Loucy (cell line): ENCODE measurements around the gene SDK1.

ENCODE experiments used
- EZH2phosphoT487 ChIP-seq: fragments of 200-600 bp; IDR thresholded peaks from 2 replicates; pipeline ENCODE4 v1.6.1; 2018; ENCODE audit warnings: antibody characterized with exemption, mild to moderate bottlenecking, moderate library complexity, borderline replicate concordance
- TF ChIP-seq, protein P1 (sequence below): fragments of 200-600 bp; sonication (generic); conservative IDR thresholded peaks from 2 replicates; pipeline ENCODE4 v1.5.1; 2014; ENCODE audit warnings: mild to moderate bottlenecking, antibody characterized with exemption, low read length

DNA sequence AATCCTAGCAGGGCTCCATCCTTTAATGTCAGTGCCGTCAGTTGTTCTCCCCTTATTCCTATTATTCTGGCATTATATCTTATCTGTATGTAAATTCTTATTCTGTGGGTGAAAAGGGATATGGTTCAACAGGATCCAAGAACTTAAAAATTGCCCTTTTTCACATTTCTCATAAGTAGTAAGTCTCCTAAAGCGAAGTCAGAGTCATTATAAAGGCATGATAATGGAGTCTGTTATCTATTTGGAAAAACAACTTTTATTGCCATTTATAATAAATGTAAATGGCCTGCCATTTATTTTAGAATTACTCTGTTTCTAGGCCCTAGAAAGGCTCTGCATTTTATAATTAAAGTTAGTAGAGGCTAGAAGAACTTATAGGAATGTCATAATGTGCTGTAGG, 31.3 kb downstream of the SDK1 start:
- TF ChIP-seq, protein P1, sequence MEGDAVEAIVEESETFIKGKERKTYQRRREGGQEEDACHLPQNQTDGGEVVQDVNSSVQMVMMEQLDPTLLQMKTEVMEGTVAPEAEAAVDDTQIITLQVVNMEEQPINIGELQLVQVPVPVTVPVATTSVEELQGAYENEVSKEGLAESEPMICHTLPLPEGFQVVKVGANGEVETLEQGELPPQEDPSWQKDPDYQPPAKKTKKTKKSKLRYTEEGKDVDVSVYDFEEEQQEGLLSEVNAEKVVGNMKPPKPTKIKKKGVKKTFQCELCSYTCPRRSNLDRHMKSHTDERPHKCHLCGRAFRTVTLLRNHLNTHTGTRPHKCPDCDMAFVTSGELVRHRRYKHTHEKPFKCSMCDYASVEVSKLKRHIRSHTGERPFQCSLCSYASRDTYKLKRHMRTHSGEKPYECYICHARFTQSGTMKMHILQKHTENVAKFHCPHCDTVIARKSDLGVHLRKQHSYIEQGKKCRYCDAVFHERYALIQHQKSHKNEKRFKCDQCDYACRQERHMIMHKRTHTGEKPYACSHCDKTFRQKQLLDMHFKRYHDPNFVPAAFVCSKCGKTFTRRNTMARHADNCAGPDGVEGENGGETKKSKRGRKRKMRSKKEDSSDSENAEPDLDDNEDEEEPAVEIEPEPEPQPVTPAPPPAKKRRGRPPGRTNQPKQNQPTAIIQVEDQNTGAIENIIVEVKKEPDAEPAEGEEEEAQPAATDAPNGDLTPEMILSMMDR: no peak
- TF ChIP-seq EZH2phosphoT487: no peak
